HG03520 (cell line): Measurements from ENCODE around the gene PNPLA7.

Experiments
- ATAC-seq: cut with Tn5 transposase; IDR thresholded peaks from one replicate; pipeline ENCODE4 v1.9.1; 2021; ENCODE audit warnings: mild to moderate bottlenecking, moderate library complexity; ENCODE audit not compliant: unreplicated experiment

The PNPLA7 gene

GRCh38 chr9:137462986-137463930 is 86.9 kb downstream of the PNPLA7 start:
- no peak for ATAC-seq

- ATAC-seq, result no peak
These were observed 87.7 kb downstream of the PNPLA7 start for GRCh38 chr9:137462396-137462985.

- ATAC-seq, result peak; percentile 58
These were observed 88.4 kb downstream of the PNPLA7 start for GRCh38 chr9:137461663-137462395.

DNA sequence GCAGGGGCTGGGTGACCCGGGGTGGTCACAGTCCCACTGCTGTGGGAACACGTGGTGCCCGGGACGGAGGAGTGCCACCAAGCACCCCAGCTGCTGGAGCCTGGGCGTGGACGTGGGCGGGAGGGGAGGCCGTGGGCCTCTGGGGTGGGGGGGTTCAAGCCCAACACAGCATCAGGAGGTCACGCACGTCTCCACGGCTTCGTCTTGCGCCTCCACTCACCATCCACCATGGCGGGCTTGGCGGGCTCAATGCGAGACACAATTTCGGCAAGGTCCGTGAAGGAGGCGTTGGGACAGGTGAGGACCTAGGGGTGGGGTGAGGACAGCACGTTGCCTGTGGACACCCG is 88.9 kb downstream of the PNPLA7 start:
- no peak for ATAC-seq

- ATAC-seq, result no peak
These were observed 89.6 kb downstream of the PNPLA7 start for GRCh38 chr9:137460363-137461315.

GRCh38 chr9:137459601-137460362 is 90.4 kb downstream of the PNPLA7 start:
- no peak for ATAC-seq

GRCh38 chr9:137459152-137459600 is 91.0 kb downstream of the PNPLA7 start, which contains the start of gene NSMF:
TSS of gene NSMF (minus strand) at chr9:137459334. CDS start at chr9:137459102, 232 bp downstream.
- peak; percentile 65 for ATAC-seq

GRCh38 chr9:137458194-137459151 is 91.7 kb downstream of the PNPLA7 start:
- peak; percentile 10 for ATAC-seq

DNA sequence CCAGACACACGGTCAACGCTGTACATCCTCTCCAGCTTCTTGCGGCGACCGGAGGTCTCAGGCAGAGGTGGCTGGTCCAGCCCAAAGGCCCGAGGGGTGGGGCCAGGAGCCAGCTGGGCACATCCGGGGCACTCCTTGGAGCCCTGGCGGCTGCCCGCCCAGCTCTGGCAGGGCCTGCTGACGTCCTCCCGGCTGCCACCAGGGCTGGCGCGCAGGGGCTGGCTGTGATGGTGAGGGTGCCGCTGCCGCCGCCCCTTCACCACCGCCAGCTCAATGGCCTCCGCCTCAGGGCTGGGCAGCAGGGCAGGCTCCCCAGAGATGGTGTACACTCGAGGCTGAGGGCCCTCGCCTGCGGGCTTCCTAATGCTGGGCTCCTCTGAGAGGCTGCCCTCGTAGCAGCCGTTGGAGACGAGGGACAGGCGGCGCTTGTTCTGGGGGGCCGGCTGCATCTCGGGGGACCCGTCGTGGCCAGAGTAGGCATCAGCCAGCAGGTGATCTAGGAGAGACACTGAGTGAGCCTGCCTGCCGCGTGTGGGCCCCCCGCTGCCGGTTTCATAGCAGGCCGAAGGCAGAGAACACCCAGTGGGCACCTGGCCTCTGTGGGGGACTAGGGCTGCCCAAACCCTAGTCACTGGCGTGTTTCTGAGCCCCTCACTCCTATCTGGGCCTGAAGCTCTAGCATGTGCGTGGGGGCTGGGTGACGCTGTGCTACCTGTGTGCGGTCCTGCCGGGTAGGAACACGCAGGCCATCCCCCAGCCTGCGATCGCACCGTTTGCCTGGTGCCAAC is 92.6 kb downstream of the PNPLA7 start:
- no peak for ATAC-seq

- ATAC-seq, result no peak
These were observed 93.3 kb downstream of the PNPLA7 start for GRCh38 chr9:137456864-137457405.

GRCh38 chr9:137456061-137456863 is 93.9 kb downstream of the PNPLA7 start:
- ATAC-seq, result no peak

DNA sequence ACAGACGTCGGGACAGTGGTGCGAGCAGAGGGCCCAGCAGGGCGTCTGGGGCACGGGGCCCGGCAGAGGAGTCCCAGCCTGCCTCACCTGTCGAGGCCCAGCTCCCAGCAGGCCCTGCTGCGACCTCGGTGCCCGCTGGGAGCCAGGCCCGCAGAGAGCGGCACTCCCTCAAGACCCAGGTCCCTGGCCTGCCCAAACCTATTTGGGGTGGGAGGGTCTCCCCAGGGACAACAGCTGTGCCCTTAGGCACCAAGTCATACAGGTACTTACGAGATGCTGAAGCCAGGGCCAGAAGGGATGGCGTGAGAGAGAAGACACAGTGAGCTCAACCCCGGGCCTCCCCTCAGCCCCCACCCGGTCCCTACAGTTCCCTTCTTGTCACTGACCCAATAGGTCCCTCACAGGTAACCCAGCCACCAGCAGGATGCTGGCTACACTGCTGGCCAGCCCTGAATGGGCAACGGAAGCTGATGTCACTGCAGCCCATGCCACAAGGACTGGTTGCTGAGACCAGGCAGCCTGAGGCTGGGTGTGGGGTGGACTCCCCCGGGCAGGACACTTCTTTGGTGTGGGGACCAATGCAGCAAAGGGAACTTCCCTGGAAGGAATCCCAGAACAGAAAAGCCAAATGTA is 94.7 kb downstream of the PNPLA7 start:
- ATAC-seq, result no peak

DNA sequence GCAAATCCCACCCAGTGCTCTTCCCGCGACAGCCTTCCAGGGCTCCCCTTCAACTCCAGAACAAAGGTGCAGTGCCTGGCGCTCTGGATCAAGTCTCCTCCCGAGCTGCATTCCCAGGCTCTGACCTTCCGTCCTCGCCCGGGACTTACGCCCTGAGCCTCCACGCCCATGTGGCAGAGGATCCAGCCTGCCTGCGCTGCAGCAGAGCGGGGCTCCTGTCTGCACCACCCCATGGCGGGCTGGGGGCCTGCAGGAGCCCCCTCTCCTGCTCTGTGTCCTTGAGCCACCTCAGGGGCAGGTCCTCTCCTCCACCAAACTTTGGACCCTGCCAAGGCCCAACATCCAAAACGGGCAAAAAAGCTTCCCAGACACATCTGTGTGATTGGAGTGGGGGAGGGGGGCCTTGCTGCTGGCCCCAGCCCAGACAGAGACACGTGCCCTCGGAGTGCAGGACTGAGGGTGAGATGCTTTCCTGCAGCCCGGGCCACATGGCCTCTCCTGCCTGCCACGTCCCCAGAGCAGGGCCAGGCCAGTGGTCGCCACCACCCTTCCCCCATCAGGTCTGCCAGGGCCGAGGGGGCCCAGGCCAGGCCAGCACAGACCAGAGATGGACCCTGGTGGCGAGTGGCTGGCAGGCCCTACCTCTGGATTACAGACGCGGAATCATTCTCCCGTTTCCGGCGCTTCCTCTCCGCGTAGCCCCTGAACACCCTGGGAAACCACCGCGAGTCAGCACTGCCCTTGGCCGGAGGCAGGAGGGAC is 95.4 kb downstream of the PNPLA7 start:
- no peak for ATAC-seq

- no peak for ATAC-seq
These were observed 96.0 kb downstream of the PNPLA7 start for GRCh38 chr9:137454145-137454596.

DNA sequence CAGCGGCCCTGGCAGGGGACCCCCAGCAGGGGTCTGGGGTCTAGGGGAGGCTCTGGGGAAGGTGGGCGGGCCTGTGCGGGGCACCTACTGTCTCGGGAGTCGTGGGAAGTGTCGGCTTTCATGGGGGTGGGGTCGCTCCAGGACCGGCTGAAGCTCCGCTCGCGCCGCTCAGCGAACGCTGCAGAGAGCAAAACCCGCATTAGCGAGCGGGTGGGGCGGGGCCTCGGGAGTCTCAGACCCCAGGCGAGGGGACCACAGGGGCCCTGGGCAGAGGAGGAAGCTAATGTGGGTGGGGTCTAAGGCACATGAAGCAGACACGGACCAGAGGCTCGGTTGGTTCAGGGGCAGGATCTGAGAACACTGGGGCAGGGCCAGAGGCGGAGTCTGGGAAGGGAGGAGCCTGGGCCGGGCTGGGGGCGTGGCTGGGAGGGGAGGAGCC is 96.5 kb downstream of the PNPLA7 start:
- no peak for ATAC-seq
